Neuron (in vitro differentiated cells): ENCODE data around the gene RMND1.

Experiments used
- H2AFZ ChIP-seq: one replicate; pipeline ENCODE4 v1.6.1; 2013; ENCODE audit warnings: low read depth, mild to moderate bottlenecking, inconsistent platforms, low read length, moderate library complexity
- H3K27me3 ChIP-seq: one replicate; pipeline ENCODE4 v1.6.1; 2013; ENCODE audit warnings: low read length; ENCODE audit not compliant: insufficient read depth
- H3K36me3 ChIP-seq: one replicate; pipeline ENCODE4 v1.6.1; 2013; ENCODE audit warnings: low read length; ENCODE audit not compliant: insufficient read depth
- H3K4me1 ChIP-seq: one replicate; pipeline ENCODE4 v1.6.1; 2013; ENCODE audit warnings: low read length; ENCODE audit not compliant: insufficient read depth
- H3K4me3 ChIP-seq: 2 replicates; pipeline ENCODE4 v1.5.1; 2013; ENCODE audit warnings: mild to moderate bottlenecking, low read length, moderate library complexity
- H3K9me3 ChIP-seq: one replicate; pipeline ENCODE4 v1.6.1; 2013; ENCODE audit warnings: low read length

RMND1 gene

GRCh38 chr6:151443911-151444621, 7.9 kb downstream of the RMND1 start:
- H3K27me3 ChIP-seq = no peaks in the 10 kb centered on the region
- no peak overlapping the region for H2AFZ ChIP-seq
- peaks cover 36% of the 10 kb centered on the region for H3K36me3 ChIP-seq
- H3K4me1 ChIP-seq = no peaks in the 10 kb centered on the region
- H3K9me3 ChIP-seq = no peaks in the 10 kb centered on the region
- H3K4me3 ChIP-seq = no peak overlapping the region

- no peaks in the 10 kb centered on the region for H3K4me1 ChIP-seq
- H2AFZ ChIP-seq = no peak overlapping the region
- H3K9me3 ChIP-seq = peaks cover 1% of the 10 kb centered on the region
- no peaks in the 10 kb centered on the region for H3K27me3 ChIP-seq
- no peak overlapping the region for H3K4me3 ChIP-seq
- peaks cover 36% of the 10 kb centered on the region for H3K36me3 ChIP-seq
These were observed 8.5 kb downstream of the RMND1 start for GRCh38 chr6:151443454-151443853.

GRCh38 chr6:151442371-151442770, 9.6 kb downstream of the RMND1 start:
- H2AFZ ChIP-seq = no peak overlapping the region
- H3K4me1 ChIP-seq = no peaks in the 10 kb centered on the region
- no peak overlapping the region for H3K4me3 ChIP-seq
- peaks cover 36% of the 10 kb centered on the region for H3K36me3 ChIP-seq
- H3K9me3 ChIP-seq = peaks cover 6% of the 10 kb centered on the region
- no peaks in the 10 kb centered on the region for H3K27me3 ChIP-seq

- H3K36me3 ChIP-seq = peaks cover 38% of the 10 kb centered on the region
These were observed 10.3 kb downstream of the RMND1 start for GRCh38 chr6:151441390-151442166.

DNA sequence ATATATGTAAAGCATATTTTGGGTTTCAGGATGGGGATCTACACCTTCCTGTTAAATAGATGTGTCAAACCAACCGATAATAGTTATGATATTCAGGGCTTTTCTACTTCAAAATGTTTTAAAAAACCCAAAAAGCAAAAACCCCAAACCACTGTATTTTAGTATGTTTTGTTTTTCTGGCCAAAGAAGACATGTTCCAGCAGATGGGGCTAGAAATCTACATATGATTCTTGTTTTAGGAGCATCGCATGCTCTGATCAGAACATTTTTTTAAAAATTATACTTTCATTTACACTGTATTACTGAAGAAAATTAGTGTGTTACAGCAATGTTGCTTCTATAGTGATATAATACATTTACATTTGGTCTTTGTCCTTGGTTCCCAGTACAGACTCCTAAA, 11.0 kb downstream of the RMND1 start:
- no peak overlapping the region for H2AFZ ChIP-seq
- H3K36me3 ChIP-seq = peaks cover 45% of the 10 kb centered on the region
- H3K4me1 ChIP-seq = no peaks in the 10 kb centered on the region
- peaks cover 6% of the 10 kb centered on the region for H3K9me3 ChIP-seq
- H3K27me3 ChIP-seq = no peaks in the 10 kb centered on the region
- no peak overlapping the region for H3K4me3 ChIP-seq

More at GRCh38 chr6:151441390-151442166, 10.3 kb downstream of the RMND1 start:
- no peaks in the 10 kb centered on the region for H3K27me3 ChIP-seq
- peaks cover 6% of the 10 kb centered on the region for H3K9me3 ChIP-seq
- H2AFZ ChIP-seq = no peak overlapping the region
- H3K4me1 ChIP-seq = no peaks in the 10 kb centered on the region
- H3K4me3 ChIP-seq = no peak overlapping the region

GRCh38 chr6:151440498-151440897, 11.4 kb downstream of the RMND1 start:
- H3K4me1 ChIP-seq = no peaks in the 10 kb centered on the region
- peaks cover 43% of the 10 kb centered on the region for H3K36me3 ChIP-seq
- no peak overlapping the region for H3K4me3 ChIP-seq
- no peaks in the 10 kb centered on the region for H3K27me3 ChIP-seq
- no peak overlapping the region for H2AFZ ChIP-seq
- H3K9me3 ChIP-seq = peaks cover 6% of the 10 kb centered on the region

DNA sequence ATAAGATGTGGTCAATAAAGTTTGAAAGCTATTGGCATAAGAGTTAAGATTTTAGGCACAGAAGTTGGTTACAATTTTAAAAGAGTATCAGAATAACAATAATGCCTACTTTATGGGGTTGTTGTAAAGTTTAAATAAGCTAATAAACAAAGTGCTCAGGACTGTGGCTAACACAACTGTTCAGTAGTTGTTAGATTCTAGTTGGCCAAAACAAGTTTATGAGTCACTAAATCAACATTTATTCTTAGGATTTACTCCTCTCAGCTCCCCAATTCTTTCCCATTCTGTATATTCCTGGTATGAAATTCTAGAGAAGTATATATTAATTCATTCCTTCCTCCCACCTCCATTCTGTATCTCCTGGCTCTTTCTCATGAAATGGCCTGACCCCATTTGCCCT, 14.5 kb downstream of the RMND1 start:
- no peak overlapping the region for H2AFZ ChIP-seq
- no peaks in the 10 kb centered on the region for H3K4me1 ChIP-seq
- peaks cover 28% of the 10 kb centered on the region for H3K36me3 ChIP-seq
- H3K9me3 ChIP-seq = peaks cover 6% of the 10 kb centered on the region
- H3K27me3 ChIP-seq = no peaks in the 10 kb centered on the region
- H3K4me3 ChIP-seq = no peak overlapping the region

DNA sequence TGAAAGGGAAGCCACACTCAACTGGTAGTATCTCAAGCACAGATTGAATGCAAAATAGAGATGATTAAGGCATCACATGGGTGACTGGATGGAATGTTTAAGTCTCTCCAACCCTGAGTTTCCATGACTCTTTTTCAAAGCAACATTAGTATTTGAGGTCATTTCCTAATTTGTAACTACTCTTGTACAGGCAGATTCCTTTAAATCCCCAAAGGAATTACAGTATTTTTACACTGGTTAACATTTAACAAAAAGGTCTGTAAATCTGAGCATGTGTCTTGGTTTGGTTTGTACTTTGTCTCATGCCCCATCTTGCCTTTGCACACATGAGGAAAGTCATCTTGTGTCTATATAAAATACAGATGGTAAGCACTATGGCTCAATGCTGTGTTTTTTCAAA, 15.1 kb downstream of the RMND1 start:
- Histone ChIP-seq H2AFZ (no peak overlapping the region), H3K4me1 (no peaks in the 10 kb centered on the region), H3K27me3 (no peaks in the 10 kb centered on the region), H3K4me3 (no peak overlapping the region), H3K9me3 (peaks cover 6% of the 10 kb centered on the region), H3K36me3 (peaks cover 28% of the 10 kb centered on the region)

GRCh38 chr6:151436300-151436699, 15.6 kb downstream of the RMND1 start:
- H2AFZ ChIP-seq = no peak overlapping the region
- H3K4me3 ChIP-seq = no peak overlapping the region
- H3K4me1 ChIP-seq = no peaks in the 10 kb centered on the region
- H3K36me3 ChIP-seq = peaks cover 27% of the 10 kb centered on the region
- H3K27me3 ChIP-seq = no peaks in the 10 kb centered on the region
- H3K9me3 ChIP-seq = peaks cover 6% of the 10 kb centered on the region

DNA sequence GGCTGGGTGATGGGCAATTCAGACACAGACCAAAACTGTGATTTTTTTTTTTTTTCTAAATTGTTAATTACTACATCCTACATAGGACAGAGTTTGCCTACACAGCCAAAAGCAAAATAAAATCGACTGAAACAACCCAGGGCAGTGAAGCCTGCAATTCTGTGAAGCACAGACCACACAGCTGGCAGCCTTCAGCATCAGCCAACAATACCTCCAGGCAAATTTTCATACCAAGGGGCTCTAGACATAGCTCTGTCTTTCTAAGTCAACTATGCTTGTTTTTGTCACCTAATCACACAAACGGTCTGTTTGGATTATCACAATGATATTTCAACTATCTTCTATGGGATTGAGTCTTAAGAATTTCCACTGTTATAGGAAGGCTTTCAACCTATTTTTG, 17.6 kb downstream of the RMND1 start:
- Histone ChIP-seq H3K36me3 (peaks cover 42% of the 10 kb centered on the region), H2AFZ (no peak overlapping the region), H3K9me3 (peaks cover 6% of the 10 kb centered on the region), H3K4me1 (no peaks in the 10 kb centered on the region), H3K27me3 (no peaks in the 10 kb centered on the region), H3K4me3 (no peak overlapping the region)

DNA sequence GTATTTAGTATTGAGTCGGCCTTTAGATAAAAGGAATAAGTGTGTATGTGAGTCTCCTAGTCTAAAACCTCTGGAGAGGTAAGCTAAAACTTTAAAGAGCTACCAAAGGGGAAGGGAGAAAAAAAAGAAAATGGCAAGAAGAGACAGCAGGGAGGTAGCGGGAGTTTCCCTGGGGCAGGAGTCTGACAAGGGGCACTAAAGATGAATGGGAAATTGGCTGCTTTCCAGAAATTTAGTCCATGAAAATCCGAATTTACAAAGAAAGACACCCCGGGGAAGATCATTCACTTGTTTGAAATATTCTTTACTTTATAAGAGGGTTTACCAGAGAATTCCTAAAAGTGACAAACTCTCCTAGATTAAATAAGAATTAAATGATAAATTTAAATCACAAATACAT, 19.3 kb downstream of the RMND1 start:
- Histone ChIP-seq H3K4me3 (no peak overlapping the region), H3K27me3 (no peaks in the 10 kb centered on the region), H3K36me3 (peaks cover 51% of the 10 kb centered on the region), H3K4me1 (no peaks in the 10 kb centered on the region), H2AFZ (no peak overlapping the region), H3K9me3 (no peaks in the 10 kb centered on the region)

DNA sequence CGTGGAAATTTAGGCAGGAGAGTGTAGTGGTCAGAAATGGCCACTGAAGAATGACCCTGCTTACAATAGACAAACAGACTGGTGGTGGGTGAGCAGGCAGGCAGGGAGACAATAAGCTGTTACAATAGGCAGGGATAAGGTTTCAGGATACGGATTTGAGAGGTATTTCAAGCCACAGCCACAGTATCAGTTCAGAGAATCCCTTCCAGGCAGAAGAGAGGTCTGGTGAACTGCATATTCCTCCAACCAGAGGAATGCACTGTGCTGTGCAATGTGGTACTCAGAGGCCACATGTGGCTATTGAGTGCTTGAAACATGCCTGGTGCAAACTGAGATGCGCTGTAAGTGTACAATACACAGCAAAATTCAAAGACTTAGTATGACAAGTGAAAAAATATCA, 20.6 kb downstream of the RMND1 start:
- Histone ChIP-seq H3K9me3 (no peaks in the 10 kb centered on the region), H3K4me1 (no peaks in the 10 kb centered on the region), H3K4me3 (no peak overlapping the region), H3K27me3 (no peaks in the 10 kb centered on the region), H2AFZ (no peak overlapping the region), H3K36me3 (peaks cover 52% of the 10 kb centered on the region)

DNA sequence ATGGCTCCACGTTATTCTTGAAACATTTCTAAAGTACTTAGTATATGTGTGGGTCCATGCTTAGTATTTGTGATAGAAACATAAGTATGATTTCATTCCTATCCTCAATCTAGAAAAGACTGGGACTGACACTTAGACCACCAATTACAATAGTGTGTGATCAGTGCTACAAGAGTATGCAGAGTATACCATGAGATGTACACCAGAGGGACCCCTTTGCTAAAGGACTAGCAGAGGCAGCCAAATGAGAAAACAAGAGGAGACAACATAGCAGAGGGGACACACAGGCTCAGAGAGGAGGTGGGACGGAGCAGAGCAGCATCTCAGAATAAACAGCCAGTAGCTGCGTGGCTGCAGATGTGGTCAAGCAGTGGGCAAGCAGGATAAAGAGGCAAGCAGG, 21.0 kb downstream of the RMND1 start:
- no peaks in the 10 kb centered on the region for H3K9me3 ChIP-seq
- H2AFZ ChIP-seq = no peak overlapping the region
- no peak overlapping the region for H3K4me3 ChIP-seq
- no peaks in the 10 kb centered on the region for H3K27me3 ChIP-seq
- H3K36me3 ChIP-seq = peaks cover 52% of the 10 kb centered on the region
- no peaks in the 10 kb centered on the region for H3K4me1 ChIP-seq
